CD4-positive, alpha-beta T cell treated with Interleukin-12 subunit alpha and Interleukin-12 subunit beta, for 1 hour (primary cell): Measurements from ENCODE around the gene ZNF525.
"Not testable (repeated sequence)": the region's sequence is repeated elsewhere in the genome, so short reads cannot be mapped to it uniquely, and the experiment has no call there.

Source experiments
- DNase-seq: peaks from one replicate; pipeline ENCODE4 v3.0.0-alpha.2; 2020

The ZNF525 gene

DNA sequence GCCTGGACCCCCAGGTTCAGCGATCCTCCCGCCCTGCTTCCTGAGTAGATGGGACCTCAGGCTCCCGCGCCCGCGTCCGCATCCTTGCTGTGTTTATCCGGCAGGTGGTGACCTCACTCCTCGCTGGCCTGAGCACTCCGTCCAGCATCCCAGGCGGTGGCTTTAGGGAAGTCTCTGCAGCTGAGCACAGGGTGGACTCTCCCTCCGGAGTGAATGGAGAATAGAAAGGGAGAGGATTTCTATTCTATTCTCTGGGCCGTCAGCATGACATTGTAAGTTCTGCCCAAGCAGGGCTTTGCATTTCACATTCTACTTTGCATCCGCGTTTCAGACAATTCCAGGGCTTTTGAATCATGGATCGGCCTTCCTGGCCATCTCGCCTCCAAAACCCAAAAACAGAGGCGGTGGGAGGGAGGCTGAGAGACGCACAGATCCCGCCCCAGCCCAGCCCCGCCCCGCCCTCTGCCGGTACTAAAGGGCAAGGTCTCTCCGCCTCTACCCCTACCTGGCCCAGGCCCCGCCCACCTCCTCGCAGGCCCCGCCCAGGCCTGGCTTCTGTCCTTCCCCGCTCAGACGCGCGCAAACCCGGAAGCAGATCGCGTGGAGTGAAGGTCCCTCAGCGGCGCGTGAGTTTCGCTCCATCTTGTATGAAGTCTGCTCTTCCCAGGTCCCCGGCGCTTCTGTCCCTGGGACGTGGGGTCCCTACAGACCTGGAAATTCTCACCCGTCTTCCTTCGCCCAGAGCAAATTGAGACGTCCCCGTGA, at the start of gene ZNF525:
Gene ZNF525, plus strand, starts transcription at position 572 of the 765 bp plus-strand sequence. CDS start 6,577 bp downstream, outside the sequence.
- peak; percentile 97 for DNase-seq

DNA sequence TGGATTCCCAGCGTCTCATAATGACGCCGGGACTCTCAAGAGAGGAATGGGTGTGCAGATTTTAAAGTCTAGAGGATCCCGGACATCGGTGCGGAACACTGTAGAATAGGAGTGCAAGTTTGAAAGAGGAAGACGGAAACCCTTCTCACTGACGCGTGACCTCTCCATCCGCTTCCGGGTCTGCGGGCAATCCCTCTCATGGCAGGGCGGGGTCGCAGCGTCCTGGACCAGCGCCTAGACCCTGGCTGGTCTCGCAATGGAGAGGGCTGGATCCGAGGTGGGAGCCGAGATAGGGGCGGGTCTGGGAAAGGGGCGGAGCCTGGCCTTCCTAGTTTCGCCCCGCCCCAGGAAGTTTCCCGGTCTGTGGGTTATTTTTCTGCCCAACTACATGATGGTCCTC, 36.5 kb upstream of the ZNF525 start:
- DNase-seq, result no peak

DNA sequence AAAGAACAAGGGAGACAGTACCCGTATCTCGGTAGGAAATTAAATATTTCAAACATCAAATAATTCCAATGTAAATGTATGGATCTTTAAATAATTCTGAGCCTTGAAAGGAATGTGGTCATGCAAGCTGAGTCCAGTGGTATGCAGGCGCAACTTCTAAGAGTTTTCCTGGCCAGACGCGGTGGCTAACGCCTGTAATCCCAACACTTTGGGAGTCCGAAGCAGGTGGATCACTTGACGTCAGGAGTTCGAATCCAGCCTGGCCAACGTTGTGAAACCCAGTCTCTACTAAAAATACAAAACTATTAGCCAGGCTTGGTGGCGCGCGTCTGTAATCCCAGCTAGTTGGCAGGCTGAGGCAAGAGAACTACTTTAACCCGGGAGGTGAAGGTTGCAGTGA, 33.0 kb upstream of the ZNF525 start:
- DNase-seq, result no peak

DNA sequence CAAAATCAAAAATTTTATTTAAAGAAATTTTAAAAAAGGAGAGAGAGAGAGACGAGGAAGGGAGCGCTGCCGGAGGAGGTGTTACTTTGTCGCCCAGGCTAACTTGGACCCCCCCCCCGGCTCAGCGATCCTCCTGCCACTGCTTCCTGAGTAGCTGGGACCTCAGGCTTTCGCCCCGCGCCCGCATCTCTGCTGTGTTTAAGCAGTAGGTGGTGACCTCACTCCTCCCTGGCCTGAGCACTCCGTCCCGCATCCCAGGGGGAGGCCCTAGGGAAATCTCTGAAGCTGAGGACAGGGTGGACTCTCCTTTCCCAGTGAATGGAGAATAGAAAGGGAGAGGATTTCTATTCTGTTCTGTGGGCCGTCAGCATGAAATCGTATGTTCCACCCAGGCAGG, 32.4 kb upstream of the ZNF525 start:
- DNase-seq, result peak; percentile 21

DNA sequence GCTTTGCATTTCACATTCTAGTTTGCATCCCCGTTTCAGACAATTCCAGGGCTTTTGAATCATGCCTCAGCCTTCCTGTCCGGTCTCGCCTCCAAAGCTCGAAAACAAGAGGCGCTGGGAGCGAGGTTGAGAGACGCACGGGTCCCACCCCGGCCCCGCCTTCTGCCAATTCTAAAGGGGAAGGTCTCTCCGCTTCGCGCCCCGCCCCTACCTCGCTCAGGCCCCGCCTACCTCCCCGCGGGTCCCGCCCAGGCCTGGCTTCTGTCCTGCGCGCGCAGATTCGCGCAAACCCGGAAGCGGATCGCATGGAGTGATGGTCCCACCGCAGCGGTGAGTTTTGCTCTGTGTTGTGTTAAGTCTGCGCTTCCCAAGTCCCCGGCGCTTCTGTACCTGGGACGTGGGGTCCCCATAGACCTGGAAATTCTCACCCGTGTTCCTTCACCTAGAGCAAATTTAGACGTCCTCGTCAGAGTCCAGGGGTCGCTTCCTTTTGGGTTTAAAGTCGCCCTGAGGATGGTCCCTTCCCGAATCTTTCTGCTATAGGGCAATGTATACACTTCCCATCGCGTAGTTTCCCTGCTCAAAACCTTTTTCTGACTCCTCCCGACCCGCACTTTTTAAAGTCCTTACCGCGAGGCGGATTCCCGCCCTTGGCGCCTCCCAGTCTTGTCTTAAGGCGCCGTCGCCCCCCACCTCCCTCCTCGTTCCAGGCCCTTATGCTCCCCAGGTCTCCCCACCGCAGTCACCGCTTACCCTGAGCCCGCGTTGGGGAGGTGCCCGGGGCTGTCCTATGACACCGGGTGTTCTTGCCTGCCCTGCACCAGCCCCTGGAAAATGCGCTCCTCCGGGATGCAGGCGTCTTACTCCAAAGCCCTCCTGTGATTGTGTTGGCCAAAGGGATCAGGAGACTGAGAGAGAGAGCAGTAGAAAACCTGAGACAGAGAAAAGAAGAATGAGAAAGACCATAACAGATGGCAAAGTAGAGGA, 31.7 kb upstream of the ZNF525 start, which contains the start of gene ZNF845:
Gene ZNF845, plus strand, starts transcription at position 287 of the 987 bp plus-strand sequence. CDS start 7,559 bp downstream, outside the sequence.
- peak; percentile 96 for DNase-seq

DNA sequence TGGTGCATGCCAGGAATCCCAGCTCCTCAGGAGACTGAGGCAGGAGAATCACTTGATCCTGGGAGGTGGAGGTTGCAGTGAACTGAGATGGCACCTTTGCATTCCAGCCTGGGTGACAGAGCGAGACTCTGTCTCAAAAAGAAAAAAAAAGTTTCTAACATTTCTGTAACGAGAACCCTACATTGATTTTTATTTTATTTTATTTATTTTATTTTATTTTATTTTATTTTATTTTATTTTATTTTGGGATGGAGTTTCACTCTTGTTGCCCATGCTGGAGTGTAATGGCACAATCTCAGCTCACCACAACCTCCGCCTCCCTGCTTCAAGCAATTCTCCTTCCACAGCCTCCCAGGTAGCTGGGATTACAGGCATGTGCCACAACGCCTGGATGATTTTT, 21.1 kb upstream of the ZNF525 start:
- not testable (repeated sequence) for DNase-seq

DNA sequence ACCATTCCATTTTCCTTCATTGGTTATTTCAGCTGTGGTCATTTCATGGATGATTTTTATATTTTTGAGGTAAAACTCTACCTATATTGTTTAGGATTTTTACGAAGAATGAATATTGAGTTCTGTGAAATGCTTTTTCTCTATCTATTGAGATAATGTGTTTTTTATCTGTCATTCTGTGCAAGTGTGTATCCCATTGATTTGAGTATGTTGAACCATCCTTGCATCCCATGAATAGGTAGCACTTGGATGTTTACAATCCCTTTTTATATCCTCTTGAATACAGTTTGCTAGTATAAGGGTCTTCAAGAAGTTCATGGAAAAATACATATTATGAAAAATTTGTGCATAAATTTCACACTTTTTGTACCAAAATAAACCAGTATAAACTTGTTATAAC, 9.8 kb upstream of the ZNF525 start:
- no peak for DNase-seq

DNA sequence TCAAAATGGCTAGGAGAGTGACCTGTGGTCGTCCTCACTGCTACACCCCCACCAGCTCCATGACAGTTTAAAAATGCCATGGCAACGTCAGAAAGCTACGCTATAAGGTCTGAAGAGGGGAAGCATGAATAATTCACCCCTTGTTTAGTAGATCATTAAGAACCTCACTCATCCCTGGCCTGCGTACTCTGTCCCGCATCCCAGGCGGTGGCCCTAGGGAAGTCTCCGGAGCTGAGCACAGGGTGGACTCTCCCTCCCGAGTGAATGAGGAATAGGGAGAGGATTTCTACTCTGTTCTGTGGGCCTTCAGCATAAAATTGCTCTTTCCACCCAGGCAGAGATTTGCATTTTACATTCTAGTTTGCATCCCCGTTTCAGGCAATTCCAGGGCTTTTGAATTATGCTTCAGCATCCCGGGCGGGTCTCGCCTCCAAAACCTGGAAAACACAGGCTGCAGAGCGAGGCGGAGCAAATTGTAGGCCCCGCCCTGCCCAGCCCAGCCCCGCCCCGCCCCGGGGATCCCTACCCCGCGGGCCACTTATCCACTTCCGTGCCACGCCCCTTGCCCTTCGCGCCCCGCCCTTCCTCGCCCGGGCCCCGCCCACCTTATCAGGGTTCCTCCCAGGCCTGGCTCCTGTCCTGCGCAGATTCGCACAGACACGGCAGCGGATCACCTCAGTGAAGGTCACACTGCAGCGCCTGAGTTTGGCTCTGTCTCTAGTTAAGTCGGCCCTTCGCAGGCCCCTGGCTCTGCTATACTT, 7.5 kb upstream of the ZNF525 start:
- DNase-seq, result no peak

DNA sequence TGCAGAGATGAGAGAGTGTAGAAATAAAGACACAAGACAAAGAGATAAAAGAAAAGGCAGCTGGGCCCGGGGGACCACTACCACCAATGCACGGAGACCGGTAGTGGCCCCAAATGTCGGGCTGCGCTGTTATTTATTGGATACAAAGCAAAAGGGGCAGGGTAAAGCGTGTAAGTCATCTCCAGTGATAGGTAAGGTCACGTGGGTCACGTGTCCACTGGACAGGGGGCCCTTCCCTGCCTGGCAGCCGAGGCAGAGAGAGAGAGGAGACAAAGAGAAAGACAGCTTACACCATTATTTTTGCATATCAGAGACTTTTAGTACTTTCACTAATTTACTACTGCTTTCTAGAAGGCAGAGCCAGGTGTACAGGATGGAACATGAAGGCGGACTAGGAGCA, 5.4 kb upstream of the ZNF525 start:
- DNase-seq, result not testable (repeated sequence)

DNA sequence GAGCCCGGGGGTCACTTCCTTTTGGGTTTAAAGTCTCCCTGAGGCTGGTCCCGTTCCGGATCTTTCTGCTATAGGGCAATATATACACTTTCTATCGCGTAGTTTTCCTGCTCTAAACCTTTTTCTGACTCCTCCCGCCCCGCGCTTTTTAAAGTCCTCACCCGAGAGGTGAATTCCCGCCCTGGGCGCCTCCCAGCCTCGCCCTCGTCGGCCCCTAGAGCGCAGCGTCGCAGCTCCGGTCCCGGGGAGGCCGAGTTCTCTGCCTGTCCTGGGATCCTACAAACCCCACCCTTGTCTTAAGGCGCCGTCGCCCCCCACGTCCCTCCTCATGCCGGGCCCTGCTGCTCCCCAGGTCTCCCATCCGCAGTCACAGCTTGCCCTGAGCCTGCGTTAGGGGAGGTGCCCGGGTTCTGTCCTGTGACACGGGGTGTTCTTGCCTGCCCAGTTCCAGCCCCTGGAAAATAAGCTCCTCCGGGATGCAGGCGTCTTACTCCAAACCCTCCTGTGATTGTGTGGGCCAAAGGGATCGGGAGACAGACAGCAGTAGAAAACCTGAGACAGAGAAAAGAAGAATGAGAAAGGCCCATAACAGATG, 491 bp downstream of the ZNF525 start:
- DNase-seq, result peak; percentile 56

DNA sequence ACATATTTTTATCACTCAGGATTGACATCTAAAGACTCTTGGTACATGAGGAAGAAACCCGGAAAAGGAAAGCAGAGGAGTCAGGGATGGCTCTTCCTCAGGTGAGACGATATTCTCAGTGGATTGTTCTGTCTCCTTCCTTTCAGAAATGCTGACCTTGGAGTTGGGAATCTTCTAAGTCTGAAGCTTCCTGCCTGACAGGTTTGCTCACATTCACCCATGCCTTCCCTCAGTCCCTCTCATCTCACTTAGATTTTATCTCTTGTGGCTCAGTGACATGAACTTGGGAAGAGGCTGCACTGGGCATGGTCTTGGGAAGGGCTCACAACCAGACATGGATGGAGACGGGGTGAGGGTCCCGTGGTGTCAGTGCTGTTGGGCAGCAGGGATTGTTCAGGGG, 6.7 kb downstream of the ZNF525 start:
- no peak for DNase-seq

DNA sequence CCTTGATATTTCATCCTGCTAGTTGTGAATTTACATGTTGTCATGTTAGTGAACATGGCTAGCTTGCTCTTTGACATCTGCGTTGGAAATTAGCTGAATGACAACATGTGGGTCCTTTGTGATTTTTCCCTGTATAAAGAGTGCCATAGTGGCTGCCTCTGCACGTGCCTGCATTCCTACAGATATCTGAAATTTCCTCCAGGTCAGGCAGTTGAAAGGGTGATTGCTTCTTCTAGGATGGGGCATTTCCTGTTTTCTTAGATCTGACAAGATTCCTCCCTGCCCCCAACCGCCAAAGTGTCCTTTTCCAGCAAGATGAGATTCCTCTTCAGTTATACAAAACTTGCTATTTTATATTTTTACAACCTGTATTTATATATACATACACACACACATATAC, 8.8 kb downstream of the ZNF525 start:
- no peak for DNase-seq

DNA sequence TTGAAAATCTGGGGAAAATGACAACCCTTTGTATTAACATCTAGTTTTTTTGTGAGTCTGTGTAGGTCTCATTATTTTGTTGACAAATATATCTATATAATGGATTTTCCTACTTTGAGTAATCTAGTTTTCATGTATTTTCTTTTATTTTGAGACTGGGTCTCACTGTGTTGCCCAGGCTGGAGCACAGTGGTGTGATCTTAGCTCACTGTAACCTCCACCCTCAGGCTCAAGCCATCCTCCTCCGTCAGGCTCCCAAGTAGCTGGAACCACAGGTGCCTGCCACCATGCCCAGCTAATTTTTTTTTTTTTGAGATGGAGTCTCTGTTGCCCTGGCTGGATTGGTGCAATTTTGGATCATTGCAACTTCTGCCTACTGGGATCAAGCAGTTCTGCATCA, 9.2 kb downstream of the ZNF525 start:
- no peak for DNase-seq

DNA sequence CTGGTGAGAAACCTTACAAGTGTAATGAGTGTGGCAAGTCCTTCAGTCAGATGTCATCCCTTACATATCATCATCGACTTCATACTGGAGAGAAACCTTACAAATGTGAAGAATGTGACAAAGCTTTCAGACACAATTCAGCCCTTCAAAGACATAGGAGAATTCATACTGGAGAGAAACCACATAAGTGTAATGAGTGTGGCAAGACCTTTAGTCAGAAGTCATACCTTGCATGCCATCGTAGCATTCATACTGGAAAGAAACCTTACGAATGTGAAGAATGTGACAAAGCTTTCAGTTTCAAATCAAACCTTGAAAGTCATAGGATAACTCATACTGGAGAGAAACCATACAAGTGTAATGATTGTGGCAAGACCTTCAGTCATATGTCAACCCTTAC, 15.9 kb downstream of the ZNF525 start:
- DNase-seq, result no peak

DNA sequence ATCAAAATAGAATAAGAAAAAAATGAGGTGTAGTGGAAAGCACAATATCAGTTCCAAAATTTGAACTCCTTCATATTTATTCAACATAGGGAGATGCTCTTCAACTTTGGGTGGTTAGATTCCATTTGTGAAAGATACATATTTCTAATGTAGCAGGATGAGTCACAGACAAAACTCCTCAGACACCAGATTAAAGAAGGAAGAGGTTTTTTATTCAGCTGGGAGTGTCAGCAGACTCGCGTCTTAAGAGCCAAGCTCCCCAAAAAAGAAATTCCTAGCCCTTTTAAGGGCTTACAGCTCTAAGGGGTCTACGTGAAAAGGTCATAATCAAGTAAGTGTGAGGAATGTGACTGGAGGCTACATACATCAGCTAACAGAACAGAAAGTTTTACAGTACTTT, 22.7 kb downstream of the ZNF525 start:
- no peak for DNase-seq

DNA sequence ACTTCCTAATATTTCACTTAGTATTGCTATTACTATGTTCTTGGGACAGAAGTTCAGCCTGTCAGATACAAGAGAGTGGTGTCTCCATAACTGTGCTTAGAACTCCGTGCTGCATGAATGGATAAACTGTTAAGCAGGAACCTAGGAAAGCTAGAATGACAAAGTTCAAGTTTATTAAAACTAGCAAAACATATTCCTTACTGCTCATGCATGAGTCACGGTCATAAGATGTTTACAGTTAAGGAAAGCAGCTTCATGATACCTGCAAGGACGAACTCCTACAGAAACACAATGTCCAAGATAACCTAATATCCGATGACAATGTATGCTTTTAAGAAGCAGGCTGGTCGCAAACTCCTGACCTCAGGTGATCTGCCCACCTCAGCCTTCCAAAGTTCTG, 23.4 kb downstream of the ZNF525 start:
- no peak for DNase-seq

DNA sequence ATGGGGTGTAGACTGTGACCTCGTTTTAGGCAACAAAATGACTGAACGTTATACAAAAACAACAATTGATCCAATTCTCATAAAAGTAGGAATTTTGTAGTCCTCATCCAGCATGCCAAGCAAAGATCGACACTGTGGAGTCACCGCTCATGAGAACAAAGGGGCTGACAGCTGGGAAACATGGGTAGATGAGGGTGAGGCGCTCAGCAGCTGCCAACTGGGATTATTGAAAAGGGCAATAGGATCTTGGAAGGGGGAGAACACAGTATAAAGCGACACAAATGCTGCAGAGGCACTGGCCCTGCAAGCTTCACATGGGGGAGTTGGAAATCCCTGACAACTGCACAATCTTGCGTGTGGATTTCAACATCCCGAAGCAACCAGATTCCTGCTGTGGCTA, 24.1 kb downstream of the ZNF525 start:
- DNase-seq, result no peak

DNA sequence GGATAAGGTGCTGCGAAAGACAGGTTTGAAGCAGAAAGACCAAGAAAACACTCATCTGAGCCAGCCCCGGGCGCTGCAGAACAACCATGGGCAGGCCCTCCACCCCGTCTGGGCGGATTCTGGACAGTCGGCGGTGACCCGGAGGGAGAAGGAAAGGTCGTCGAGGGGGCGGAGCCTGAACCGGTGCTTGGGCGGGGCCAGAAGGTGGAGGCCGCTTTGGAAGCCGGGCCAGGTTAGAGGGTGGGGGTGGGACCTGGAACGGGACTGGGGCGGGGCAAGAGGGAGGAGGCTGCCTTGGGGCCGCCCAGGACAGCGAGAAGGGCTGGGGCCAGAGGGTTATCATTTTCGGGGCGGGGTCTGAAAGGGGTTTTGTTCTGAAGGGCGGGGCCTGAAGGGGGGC, 24.5 kb downstream of the ZNF525 start:
- DNase-seq, result no peak

DNA sequence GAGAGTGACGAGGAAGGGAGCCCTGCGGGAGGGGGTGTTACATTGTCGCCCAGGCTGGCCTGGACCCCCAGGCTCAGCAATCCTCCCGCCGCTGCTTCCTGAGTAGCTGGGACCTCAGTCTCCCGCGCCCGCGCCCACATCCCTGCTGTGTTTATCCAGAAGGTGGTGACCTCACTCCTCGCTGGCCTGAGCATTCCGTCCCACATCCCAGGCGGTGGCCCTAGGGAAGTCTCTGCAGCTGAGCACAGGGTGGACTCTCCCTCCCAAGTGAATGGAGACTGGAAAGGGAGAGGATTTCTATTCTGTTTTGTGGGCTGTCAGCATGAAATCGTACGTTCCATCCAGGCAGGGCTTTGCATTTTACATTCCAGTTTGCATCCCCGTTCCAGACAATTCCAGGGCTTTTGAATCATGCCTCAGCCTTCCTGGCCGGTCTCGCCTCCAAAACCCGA, 29.0 kb downstream of the ZNF525 start:
- DNase-seq, result no peak

DNA sequence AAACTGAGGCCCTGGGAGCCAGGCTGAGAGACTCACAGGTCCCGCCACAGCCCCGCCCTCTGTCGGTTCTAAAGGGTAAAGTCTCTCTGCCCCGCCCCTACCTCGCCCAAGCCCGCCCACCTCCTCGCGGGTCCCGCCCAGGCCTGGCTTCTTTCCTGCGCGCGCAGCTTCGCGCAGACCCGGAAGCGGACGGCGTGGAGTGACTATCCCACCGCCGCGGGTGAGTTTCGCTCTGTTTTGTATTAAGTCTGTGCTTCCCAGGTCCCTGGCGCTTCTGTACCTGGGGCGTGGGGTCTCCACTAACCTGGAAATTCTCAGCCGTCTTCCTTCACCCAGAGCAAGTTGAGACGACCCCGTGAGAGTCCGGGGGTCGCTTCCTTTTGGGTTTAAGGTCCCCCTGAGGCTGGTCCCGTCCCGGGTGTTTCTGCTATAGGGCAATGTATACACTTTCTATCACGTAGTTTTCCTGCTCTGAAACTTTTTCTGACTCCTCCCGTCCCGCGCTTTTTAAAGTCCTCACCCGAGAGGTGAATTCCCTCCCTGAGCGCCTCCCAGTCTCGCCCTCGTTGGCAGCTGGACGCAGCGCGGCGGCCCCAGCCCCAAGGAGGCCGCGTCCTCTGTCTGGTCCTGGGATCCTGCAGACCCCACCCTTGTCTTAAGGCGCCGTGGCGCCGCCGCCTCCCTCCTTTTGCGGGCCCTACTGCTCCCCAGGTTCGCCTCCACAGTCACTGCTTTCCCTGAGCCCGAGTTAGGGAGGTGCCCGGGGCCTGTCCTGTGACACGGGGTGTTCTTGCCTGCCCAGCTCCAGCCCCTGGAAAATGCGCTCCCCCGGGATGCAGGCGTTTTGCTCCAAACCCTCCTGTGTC, 29.7 kb downstream of the ZNF525 start, which contains the start of gene ZNF765:
Gene ZNF765, plus strand, starts transcription at position 176 of the 866 bp plus-strand sequence. CDS start 2,867 bp downstream, outside the sequence.
- peak; percentile 96 for DNase-seq

DNA sequence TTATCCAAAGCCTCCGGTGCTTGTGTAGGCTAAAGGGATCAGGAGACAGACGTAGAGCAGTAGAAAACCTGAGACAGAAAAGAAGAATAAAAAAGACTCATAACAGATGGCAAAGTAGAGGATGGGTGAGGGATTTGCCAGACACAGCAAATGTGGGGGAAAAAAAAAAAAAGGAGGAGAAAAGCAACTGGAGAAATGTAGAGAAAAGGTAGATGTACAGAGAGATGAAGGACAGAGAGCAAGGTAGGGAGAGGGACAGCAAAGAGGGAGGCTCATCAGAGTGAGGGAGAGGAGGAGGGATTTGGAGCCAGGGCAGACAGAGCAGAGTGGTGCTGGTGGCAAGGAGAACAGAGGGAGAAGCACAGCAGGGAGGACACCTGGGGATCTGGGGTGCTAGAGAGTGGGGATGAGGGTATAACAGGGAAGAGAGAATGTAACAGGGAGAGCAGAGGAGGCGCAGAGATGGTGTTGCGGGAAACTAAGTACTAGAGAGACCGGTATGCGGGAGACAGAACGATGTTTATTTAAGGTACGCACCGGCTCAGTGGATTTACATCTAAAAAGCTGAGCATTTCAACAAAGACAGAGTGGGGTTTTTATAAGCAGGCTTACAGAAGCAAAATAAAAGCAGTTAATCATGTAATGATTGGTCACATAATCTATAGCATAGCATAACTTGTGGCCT, 30.5 kb downstream of the ZNF525 start:
- not testable (repeated sequence) for DNase-seq
